Esophagus muscularis mucosa (tissue), 4 donors: Measurements from ENCODE around the gene NBEAL2. TPM values are rescaled to one million over a fixed set of nuclear protein-coding genes. Genes with fewer than 3 reads are reported as not detected.
A peak's percentile ranks its signal among the peaks of the same experiment; 100 is the strongest.
"Not testable (repeated sequence)": the region's sequence is repeated elsewhere in the genome, so short reads cannot be mapped to it uniquely, and the experiment has no call there.

ENCODE experiments used
- DNase-seq: peaks from one replicate; pipeline ENCODE4 v3.0.0-alpha.2; 2017; ENCODE audit errors: extremely low spot score
- H3K27ac ChIP-seq, 4 donors: fragments of 200-600 bp; sonication (generic); replicated peaks in 1 of 4; 1 replicate in 3 of 4; 2 replicates in 1 of 4; pipeline ENCODE4 v1.5.1; 2016 to 2019; ENCODE audit warnings: mild to moderate bottlenecking in 1 of 4
- H3K27me3 ChIP-seq, 4 donors: fragments of 200-600 bp; sonication (generic); one replicate each; pipeline versions ENCODE4 v1.5.1 to v1.6.0; 2016 to 2019
- H3K36me3 ChIP-seq, 4 donors: fragments of 200-600 bp; sonication (generic); one replicate each; pipeline ENCODE4 v1.5.1; 2016 to 2019
- H3K4me1 ChIP-seq, 4 donors: fragments of 200-600 bp; sonication (generic); one replicate each; pipeline ENCODE4 v1.5.1; 2016 to 2019
- H3K4me3 ChIP-seq, 4 donors: fragments of 200-600 bp; sonication (generic); 1 replicate in 2 of 4; 2 replicates in 2 of 4; pipeline ENCODE4 v1.5.1; 2016 to 2019; ENCODE audit warnings: mild to moderate bottlenecking in 4 of 4, moderate library complexity in 1 of 4
- H3K9me3 ChIP-seq, 4 donors: fragments of 200-600 bp; sonication (generic); 1 replicate in 3 of 4; 2 replicates in 1 of 4; pipeline ENCODE4 v1.5.1; 2016 to 2019
- EP300 ChIP-seq: sonication (generic); formaldehyde crosslinking; IDR thresholded peaks from one replicate; pipeline ENCODE4 v1.6.1; 2017; ENCODE audit warnings: antibody characterized with exemption
- POLR2A ChIP-seq: fragments of 450-650 bp; IDR thresholded peaks from one replicate; pipeline ENCODE4 v1.6.1; 2017; ENCODE audit warnings: antibody characterized with exemption, moderate library complexity, mild to moderate bottlenecking, low read depth
- POLR2AphosphoS5 ChIP-seq, 2 donors: sonication (generic); formaldehyde crosslinking; IDR thresholded peaks; one replicate each; pipeline ENCODE4 v1.6.1; 2017; ENCODE audit warnings: antibody characterized with exemption in 2 of 2
- WGBS: methylation state at CpG from one replicate; pipeline ENCODE4 v1.1.5; 2018; 5-methylcytosine and 5-hydroxymethylcytosine counted together
- intact Hi-C: fragments of 100-400 bp; cut with DNase I; formaldehyde crosslinking; loops from one replicate; pipeline ENCODE4 v1.15.1; 2023
- total RNA-seq, 4 donors: library from RNA; depleted of rRNA; stranded (reverse); fragments of >200 nt; gene quantifications; one replicate each; pipeline versions ENCODE4 v1.1.0 to v1.2.1, GENCODE V29; 2016
- TF ChIP-seq, protein P1 (sequence below), 3 experiments: fragments of 200-600 bp in 2 of 3; fragments of 450-650 bp in 1 of 3; sonication (generic) in 2 of 3; IDR thresholded peaks; one replicate each; pipeline ENCODE4 v1.5.1; 2017 to 2019; ENCODE audit warnings: antibody characterized with exemption in 3 of 3, mild to moderate bottlenecking in 2 of 3, moderate library complexity in 1 of 3

NBEAL2 gene
- total RNA-seq, 4 donors from 2014 or later, result 16.6 to 22.1 (median 21.2) TPM

DNA sequence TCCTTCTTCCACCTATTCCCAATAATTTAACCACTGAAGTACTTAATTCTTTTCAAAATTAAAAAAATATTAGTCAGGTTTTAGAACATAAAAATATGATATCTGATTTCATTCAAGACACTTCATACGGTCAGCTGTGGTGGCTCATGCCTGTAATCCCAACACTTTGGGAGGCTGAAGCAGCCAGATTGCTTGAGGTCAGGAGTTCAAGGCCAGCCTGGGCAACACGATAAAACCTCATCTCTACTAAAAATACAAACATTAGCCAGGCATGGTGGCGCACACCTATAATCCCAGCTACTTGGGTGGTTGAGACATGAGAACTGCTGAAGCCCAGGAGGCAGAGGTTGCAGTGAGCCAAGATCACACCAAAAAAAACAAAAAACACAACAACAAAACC lies 56.7 kb downstream of the NBEAL2 start:
- Histone ChIP-seq H3K4me3 (no peak overlapping the region), H3K36me3 (peaks cover 16 to 73% (median 59%) of the 10 kb centered on the region in 4 donors), H3K4me1 (peaks cover 0 to 12% (median 3%) of the 10 kb centered on the region in 4 donors), H3K9me3 (no peaks in the 10 kb centered on the region), H3K27me3 (no peaks in the 10 kb centered on the region), H3K27ac (no peak overlapping the region)
- no peak for DNase-seq
- TF ChIP-seq EP300 (no peak), POLR2AphosphoS5 (IDR thresholded peaks at IDR 0.05) (no peak), POLR2A (no peak)
- TF ChIP-seq, protein P1, sequence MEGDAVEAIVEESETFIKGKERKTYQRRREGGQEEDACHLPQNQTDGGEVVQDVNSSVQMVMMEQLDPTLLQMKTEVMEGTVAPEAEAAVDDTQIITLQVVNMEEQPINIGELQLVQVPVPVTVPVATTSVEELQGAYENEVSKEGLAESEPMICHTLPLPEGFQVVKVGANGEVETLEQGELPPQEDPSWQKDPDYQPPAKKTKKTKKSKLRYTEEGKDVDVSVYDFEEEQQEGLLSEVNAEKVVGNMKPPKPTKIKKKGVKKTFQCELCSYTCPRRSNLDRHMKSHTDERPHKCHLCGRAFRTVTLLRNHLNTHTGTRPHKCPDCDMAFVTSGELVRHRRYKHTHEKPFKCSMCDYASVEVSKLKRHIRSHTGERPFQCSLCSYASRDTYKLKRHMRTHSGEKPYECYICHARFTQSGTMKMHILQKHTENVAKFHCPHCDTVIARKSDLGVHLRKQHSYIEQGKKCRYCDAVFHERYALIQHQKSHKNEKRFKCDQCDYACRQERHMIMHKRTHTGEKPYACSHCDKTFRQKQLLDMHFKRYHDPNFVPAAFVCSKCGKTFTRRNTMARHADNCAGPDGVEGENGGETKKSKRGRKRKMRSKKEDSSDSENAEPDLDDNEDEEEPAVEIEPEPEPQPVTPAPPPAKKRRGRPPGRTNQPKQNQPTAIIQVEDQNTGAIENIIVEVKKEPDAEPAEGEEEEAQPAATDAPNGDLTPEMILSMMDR (IDR thresholded peaks at IDR 0.05), result no peak
- intact Hi-C loops, result no loop called here
- WGBS, result 55% methylated on average over 3 of the region's 3 CpGs

DNA sequence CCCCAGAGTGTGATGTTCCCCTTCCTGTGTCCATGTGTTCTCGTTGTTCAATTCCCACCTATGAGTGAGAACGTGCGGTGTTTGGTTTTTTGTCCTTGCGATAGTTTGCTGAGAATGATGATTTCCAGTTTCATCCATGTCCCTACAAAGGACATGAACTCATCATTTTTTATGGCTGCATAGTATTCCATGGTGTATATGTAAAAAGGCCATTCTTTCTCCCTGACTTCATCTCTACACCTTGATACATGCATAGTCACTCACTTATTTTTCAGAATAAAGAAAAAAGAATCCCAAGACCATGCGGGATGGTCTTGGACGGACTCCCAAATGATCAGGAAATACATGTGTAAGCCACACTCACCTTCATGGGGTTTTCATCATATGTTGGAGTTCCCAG lies 57.8 kb downstream of the NBEAL2 start:
- H3K27ac ChIP-seq, H3K27me3 ChIP-seq, H3K4me3 ChIP-seq, DNase-seq, H3K4me1 ChIP-seq, H3K9me3 ChIP-seq, intact Hi-C loops: not testable (repeated sequence)
- WGBS, result 92% methylated on average over 5 of the region's 6 CpGs
- peaks cover 27 to 85% (median 69%) of the 10 kb centered on the region in 4 donors for H3K36me3 ChIP-seq

DNA sequence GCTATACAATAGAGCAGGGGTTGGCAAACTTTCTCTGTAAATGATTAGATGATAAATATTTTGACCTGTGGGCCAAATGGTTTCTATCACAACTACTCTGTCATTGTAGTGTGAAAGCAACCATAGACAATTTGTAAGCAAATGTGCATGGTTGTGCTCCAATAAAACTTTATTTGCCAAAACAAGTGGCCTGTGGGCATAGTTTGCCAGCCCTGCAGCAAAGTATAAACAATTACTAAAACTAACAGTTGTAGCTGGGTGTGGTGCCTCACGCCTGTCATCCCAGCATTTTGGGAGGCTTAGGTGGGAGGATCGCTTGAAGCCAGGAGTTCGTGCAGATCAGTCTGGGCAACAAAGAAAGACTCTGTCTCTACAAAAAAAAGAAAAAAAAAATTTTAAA lies 61.6 kb downstream of the NBEAL2 start:
- Histone ChIP-seq H3K4me1 (peaks cover 0 to 5% (median 0%) of the 10 kb centered on the region in 4 donors), H3K27ac (no peak overlapping the region), H3K4me3 (no peak overlapping the region), H3K36me3 (peaks cover 28 to 90% (median 72%) of the 10 kb centered on the region in 4 donors), H3K27me3 (no peaks in the 10 kb centered on the region), H3K9me3 (no peaks in the 10 kb centered on the region)
- TF ChIP-seq POLR2AphosphoS5 (IDR thresholded peaks at IDR 0.05), result no peak
- no peak for TF ChIP-seq POLR2A
- TF ChIP-seq, protein P1 (IDR thresholded peaks at IDR 0.05), result no peak
- TF ChIP-seq EP300, result no peak
- DNase-seq, result no peak
- WGBS, result 94% methylated on average over 3 of the region's 3 CpGs
- intact Hi-C loops, result no loop called here

DNA sequence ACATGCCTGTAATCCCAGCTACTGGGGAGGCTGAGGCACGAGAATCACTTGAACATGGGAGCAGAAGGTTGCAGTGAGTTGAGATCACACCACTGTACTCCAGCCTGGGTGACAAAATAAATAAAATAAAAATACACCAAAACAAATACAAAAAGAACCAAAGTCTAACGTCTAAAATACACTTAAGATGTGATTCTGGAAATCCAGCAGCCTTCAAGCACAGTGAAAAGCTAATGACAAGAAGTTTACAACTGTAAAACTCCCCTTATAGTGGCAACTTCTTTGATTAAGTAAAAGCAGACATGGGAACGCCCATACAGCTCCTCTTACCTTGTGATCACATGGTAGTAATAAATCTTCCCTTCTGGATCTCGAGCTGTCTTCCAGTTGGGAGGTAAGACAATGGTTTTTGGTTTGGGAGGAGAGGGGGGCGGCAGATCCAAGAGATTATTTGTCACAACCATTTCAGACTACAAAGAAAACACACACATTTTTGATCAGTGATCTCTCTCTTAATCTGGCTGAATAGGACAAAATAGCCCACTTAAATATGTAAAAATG lies 62.8 kb downstream of the NBEAL2 start:
- no peak overlapping the region for H3K27ac ChIP-seq
- no peaks in the 10 kb centered on the region for H3K9me3 ChIP-seq
- TF ChIP-seq EP300, result no peak
- TF ChIP-seq, protein P1 (IDR thresholded peaks at IDR 0.05), result no peak
- no peak for TF ChIP-seq POLR2AphosphoS5 (IDR thresholded peaks at IDR 0.05)
- no peak for TF ChIP-seq POLR2A
- no peaks in the 10 kb centered on the region for H3K27me3 ChIP-seq
- H3K4me1 ChIP-seq, result peaks cover 0 to 16% (median 9%) of the 10 kb centered on the region in 4 donors
- no peak overlapping the region for H3K4me3 ChIP-seq
- intact Hi-C loops, result no loop called here
- H3K36me3 ChIP-seq, result peaks cover 27 to 82% (median 64%) of the 10 kb centered on the region in 4 donors
- DNase-seq, result no peak
- 85% methylated on average over 5 of the region's 5 CpGs for WGBS

DNA sequence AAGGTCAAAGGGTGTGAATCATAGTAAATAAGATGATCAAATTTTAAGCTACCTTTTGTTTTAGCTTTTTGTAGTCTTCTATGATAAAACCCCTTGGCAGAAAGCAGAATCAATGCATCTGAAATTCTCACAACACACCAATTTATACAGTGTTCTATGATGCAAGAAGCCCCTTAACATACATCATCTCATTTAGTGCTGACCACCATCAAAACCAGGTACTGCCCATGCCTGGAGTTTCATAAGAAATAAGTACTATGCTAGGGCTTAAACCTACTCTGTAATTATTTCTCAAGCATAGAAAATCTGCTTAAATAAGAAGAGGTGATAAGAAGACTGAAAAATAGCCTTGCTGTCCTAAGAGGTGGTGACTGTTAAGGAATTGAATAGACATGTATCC lies 67.6 kb downstream of the NBEAL2 start:
- no peaks in the 10 kb centered on the region for H3K9me3 ChIP-seq
- TF ChIP-seq POLR2A (no peak), POLR2AphosphoS5 (IDR thresholded peaks at IDR 0.05) (no peak), EP300 (no peak)
- TF ChIP-seq, protein P1 (IDR thresholded peaks at IDR 0.05), result no peak
- H3K27ac ChIP-seq, result peak overlapping the region in 1 of 4 donors; percentile 2
- no peak overlapping the region for H3K4me3 ChIP-seq
- H3K4me1 ChIP-seq, result peaks cover 0 to 18% (median 11%) of the 10 kb centered on the region in 4 donors
- intact Hi-C loops, result no loop called here
- no peak for DNase-seq
- peaks cover 3 to 37% (median 24%) of the 10 kb centered on the region in 4 donors for H3K36me3 ChIP-seq
- H3K27me3 ChIP-seq, result no peaks in the 10 kb centered on the region
